Measurements from ENCODE around the gene YDJC. TPM values are rescaled to one million over a fixed set of nuclear protein-coding genes. Genes with fewer than 3 reads are reported as not detected.
"Not testable (repeated sequence)": the region's sequence is repeated elsewhere in the genome, so short reads cannot be mapped to it uniquely, and the experiment has no call there.

Gene YDJC
- total and polyA plus RNA-seq, 2 of the 13 experiments (the other 11 are each of a cell fraction or from before 2014, with no cell fraction given), result 15.3 to 32.0 TPM

DNA sequence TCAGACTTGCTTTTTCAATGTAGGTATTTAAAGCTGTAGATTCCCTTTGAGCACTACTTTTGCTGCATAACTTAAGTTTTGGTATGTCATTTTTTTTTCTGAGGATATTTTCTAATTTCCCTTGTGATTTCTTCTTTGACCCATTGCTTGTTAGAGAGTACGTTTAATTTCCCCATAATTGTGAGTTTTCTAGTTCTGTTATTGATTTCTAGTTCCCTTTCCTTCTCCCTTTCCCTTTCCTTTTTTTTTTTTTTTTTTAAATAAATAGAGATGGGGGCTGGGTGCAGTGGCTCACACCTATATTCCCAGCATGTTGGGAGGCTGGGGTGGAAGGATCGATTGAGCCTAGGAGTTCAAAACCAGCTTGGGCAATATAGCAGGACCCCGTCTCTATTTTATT is 31.5 kb downstream of the YDJC start:
- no TSS peak for BruUV-seq (replicated peaks)
- in situ Hi-C loops (cut with HindIII; ENCODE audit: extremely low pct_ligation_motif_present, low pct_unique_long_range_greater_than_20kb), result no loop called here
- CTCF ChIA-PET (ENCODE audit: low intra/inter-chr PET ratio, low total read pairs), result no interaction called here
- POLR2A ChIA-PET, result no interaction called here
- Histone ChIP-seq H3K9ac (ENCODE audit: insufficient read depth, low read depth, low read length) (no peak overlapping the region), H3K4me1 (ENCODE audit: insufficient read depth, low read length) (no peaks in the 10 kb centered on the region), H3K4me3 (replicated peaks in 1 of 3; ENCODE audit: insufficient read depth in 1 of 3, low read depth in 2 of 3, low read length in 3 of 3) (no peak overlapping the region), H3K79me2 (ENCODE audit: insufficient read depth, low read length) (peaks cover 81% of the 10 kb centered on the region), H4K20me1 (ENCODE audit: insufficient read depth, low read length) (peaks cover 28% of the 10 kb centered on the region), H3K4me2 (ENCODE audit: low read depth, low read length) (no peak overlapping the region), H2AFZ (ENCODE audit: low read length) (no peak overlapping the region), H3K9me3 (ENCODE audit: low read length) (no peaks in the 10 kb centered on the region), H3K27ac (ENCODE audit: extremely low read length, insufficient read depth, low read length) (no peak overlapping the region), H3K27me3 (ENCODE audit: control insufficient read depth in 1 of 2, insufficient read depth in 2 of 2, low read length in 2 of 2) (no peaks in the 10 kb centered on the region), H3K36me3 (replicated peaks in 1 of 2; ENCODE audit: control insufficient read depth in 1 of 2, insufficient read depth in 2 of 2, low read length in 2 of 2) (peaks cover 13 to 66% of the 10 kb centered on the region in 2 experiments; a peak in 4 of 5 replicates)
- TF ChIP-seq TAF1 (CRISPR knock-in tag; IDR thresholded peaks at IDR 0.05) (no peak), RFXAP (CRISPR knock-in tag; IDR thresholded peaks at IDR 0.05; ENCODE audit: borderline replicate concordance) (no peak), TBX2 (CRISPR knock-in tag; IDR thresholded peaks at IDR 0.05; ENCODE audit: borderline replicate concordance) (no peak), ARNT (IDR thresholded peaks at IDR 0.05) (no peak), SMAD1 (CRISPR knock-in tag; IDR thresholded peaks at IDR 0.05; ENCODE audit: borderline replicate concordance, low read depth) (no peak), ZSCAN9 (CRISPR knock-in tag; IDR thresholded peaks at IDR 0.05; ENCODE audit: borderline replicate concordance) (no peak)
- no peak for ATAC-seq
- intact Hi-C loops (cut with micrococcal nuclease; ENCODE audit: unreplicated experiment), result no loop called here
- WGBS (ENCODE audit: low lambda C conversion rate), result 99% methylated on average over 3 of the region's 3 CpGs
- no peak for DNase-seq (ENCODE audit: low spot score)
- FAIRE-seq, result no peak

DNA sequence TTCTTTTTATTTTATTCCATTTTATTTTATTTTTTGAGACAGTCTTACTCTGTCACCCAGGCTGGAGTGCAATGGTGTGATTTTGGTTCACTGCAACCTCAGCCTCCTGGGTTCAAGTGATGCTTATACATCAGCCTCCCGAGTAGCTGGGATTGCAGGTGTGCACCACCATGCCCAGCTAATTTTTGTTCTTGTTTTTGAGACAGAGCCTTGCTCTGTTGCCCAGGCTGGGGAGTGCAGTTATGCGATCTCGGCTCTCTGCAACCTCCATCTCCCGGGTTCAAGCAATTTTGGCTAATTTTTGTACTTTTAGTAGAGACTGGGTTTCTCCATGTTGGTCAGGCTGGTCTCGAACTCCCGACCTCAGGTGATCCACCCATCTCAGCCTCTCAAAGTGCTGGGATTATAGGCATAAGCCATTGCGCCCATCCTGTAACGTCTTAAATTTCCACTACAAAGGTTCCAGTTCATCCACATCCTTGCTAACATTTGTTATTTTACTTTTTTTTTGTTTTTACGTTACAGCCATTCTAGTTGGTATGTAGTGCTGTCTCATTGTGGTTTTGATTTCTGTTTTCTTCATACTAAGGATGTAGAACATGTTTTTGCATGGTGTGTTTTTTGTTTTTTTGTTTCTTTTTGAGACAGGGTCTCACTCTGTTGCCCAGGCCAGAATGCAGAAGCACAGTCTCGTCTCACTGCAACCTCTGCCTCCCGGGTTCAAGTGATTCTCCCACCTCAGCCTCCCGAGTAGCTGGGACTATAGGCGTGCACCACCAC is 33.3 kb downstream of the YDJC start:
- ATAC-seq; in situ Hi-C loops (cut with HindIII; ENCODE audit: extremely low pct_ligation_motif_present, low pct_unique_long_range_greater_than_20kb); H3K4me2 ChIP-seq (ENCODE audit: low read depth, low read length); CTCF ChIA-PET (ENCODE audit: low intra/inter-chr PET ratio, low total read pairs); H3K9ac ChIP-seq (ENCODE audit: insufficient read depth, low read depth, low read length); H3K27me3 ChIP-seq (ENCODE audit: control insufficient read depth in 1 of 2, insufficient read depth in 2 of 2, low read length in 2 of 2); H3K4me1 ChIP-seq (ENCODE audit: insufficient read depth, low read length); H3K9me3 ChIP-seq (ENCODE audit: low read length); FAIRE-seq; DNase-seq (ENCODE audit: low spot score); BruUV-seq (replicated peaks); intact Hi-C loops (cut with micrococcal nuclease; ENCODE audit: unreplicated experiment); H2AFZ ChIP-seq (ENCODE audit: low read length); H3K4me3 ChIP-seq (replicated peaks in 1 of 3; ENCODE audit: insufficient read depth in 1 of 3, low read depth in 2 of 3, low read length in 3 of 3); POLR2A ChIA-PET; H3K27ac ChIP-seq (ENCODE audit: extremely low read length, insufficient read depth, low read length): not testable (repeated sequence)
- Histone ChIP-seq H3K36me3 (replicated peaks in 1 of 2; ENCODE audit: control insufficient read depth in 1 of 2, insufficient read depth in 2 of 2, low read length in 2 of 2) (peaks cover 21 to 75% of the 10 kb centered on the region in 2 experiments; a peak in 4 of 5 replicates), H4K20me1 (ENCODE audit: insufficient read depth, low read length) (peaks cover 42% of the 10 kb centered on the region), H3K79me2 (ENCODE audit: insufficient read depth, low read length) (peaks cover 86% of the 10 kb centered on the region)
- 96% methylated on average over 13 of the region's 13 CpGs for WGBS (ENCODE audit: low lambda C conversion rate)
